Spleen (tissue), 11 donors: ENCODE data around the gene IFITM10. TPM values are rescaled to one million over a fixed set of nuclear protein-coding genes. Genes with fewer than 3 reads are reported as not detected.

ENCODE experiments used
- DNase-seq: peaks from one replicate; pipeline ENCODE4 v3.0.0-alpha.2; 2020
- H3K27ac ChIP-seq, 8 donors: fragments of 200-600 bp; sonication (generic) in 7 of 8; 1 replicate in 4 of 8; 2 replicates in 4 of 8; pipeline versions ENCODE4 v1.5.0 to v1.8.0; 2016 to 2021; ENCODE audit warnings: inconsistent platforms in 4 of 8, mild to moderate bottlenecking in 4 of 8, moderate library complexity in 1 of 8
- H3K27me3 ChIP-seq, 7 donors: fragments of 200-600 bp; sonication (generic) in 6 of 7; replicated peaks in 1 of 7; 1 replicate in 4 of 7; 2 replicates in 3 of 7; pipeline versions ENCODE4 v1.5.0 to v1.8.0; 2016 to 2021; ENCODE audit warnings: inconsistent platforms in 3 of 7, mild to moderate bottlenecking in 1 of 7
- H3K36me3 ChIP-seq, 6 donors: fragments of 200-600 bp; sonication (generic) in 5 of 6; 1 replicate in 4 of 6; 2 replicates in 2 of 6; pipeline versions ENCODE4 v1.5.0 to v1.8.0; 2016 to 2021; ENCODE audit warnings: inconsistent platforms in 2 of 6
- H3K4me1 ChIP-seq, 6 donors: fragments of 200-600 bp; sonication (generic) in 5 of 6; 1 replicate in 3 of 6; 2 replicates in 3 of 6; pipeline versions ENCODE4 v1.5.0 to v1.8.0; 2016 to 2021; ENCODE audit warnings: inconsistent platforms in 3 of 6
- H3K4me3 ChIP-seq, 8 donors: fragments of 200-600 bp; sonication (generic) in 7 of 8; 1 replicate in 4 of 8; 2 replicates in 4 of 8; pipeline versions ENCODE4 v1.5.0 to v1.8.0; 2016 to 2021; ENCODE audit warnings: inconsistent platforms in 4 of 8, mild to moderate bottlenecking in 4 of 8, moderate library complexity in 2 of 8
- H3K9me3 ChIP-seq, 8 donors: fragments of 200-600 bp; sonication (generic) in 7 of 8; 1 replicate in 4 of 8; 2 replicates in 4 of 8; pipeline versions ENCODE4 v1.5.0 to v1.8.0; 2016 to 2021; ENCODE audit warnings: inconsistent platforms in 4 of 8
- CTCF ChIP-seq, 11 experiments: fragments of 200-600 bp in 7 of 11; fragments of 450-650 bp in 4 of 11; sonication (generic) in 4 of 11; IDR thresholded peaks in 8 of 11; conservative IDR thresholded peaks in 3 of 11; 1 replicate in 7 of 11; 2 replicates in 4 of 11; pipeline versions ENCODE4 v1.4.0 to v1.8.0; 2016 to 2021; ENCODE audit warnings: antibody characterized with exemption in 11 of 11, inconsistent platforms in 4 of 11, mild to moderate bottlenecking in 1 of 11
- POLR2A ChIP-seq, 3 donors: fragments of 450-650 bp; IDR thresholded peaks; one replicate each; pipeline ENCODE4 v1.5.1; 2017; ENCODE audit warnings: antibody characterized with exemption in 3 of 3, mild to moderate bottlenecking in 1 of 3
- POLR2AphosphoS5 ChIP-seq, 3 donors: sonication (generic); formaldehyde crosslinking; IDR thresholded peaks; one replicate each; pipeline ENCODE4 v1.5.1; 2017; ENCODE audit warnings: antibody characterized with exemption in 3 of 3
- WGBS, 5 donors: extraction: QIAGEN DNeasy Blood & Tissue Kit in 3 of 5; methylation state at CpG; one replicate each; pipeline versions ENCODE4 v1.1.5 to v1.1.7; 2013 to 2018; 5-methylcytosine and 5-hydroxymethylcytosine counted together
- intact Hi-C: fragments of 100-400 bp; cut with DNase I; formaldehyde crosslinking; loops from one replicate; pipeline ENCODE4 v1.15.0; 2023; ENCODE audit warnings: low total_unique reads
- polyA plus RNA-seq, 3 donors: library from polyadenylated mRNA; stranded (reverse); fragments of 200-250 nt; gene quantifications; one replicate each; pipeline ENCODE4 v1.2.1, GENCODE V29; 2013
- total RNA-seq, 7 donors: library from RNA; depleted of rRNA in 3 of 7; stranded (reverse); fragments of >200 nt in 3 of 7; fragmentation: NEBNext Ultra II Directional in 4 of 7; extraction: Animal tissue kit (Norgen Biotek cat#: 25700) in 4 of 7; gene quantifications; one replicate each; pipeline versions ENCODE4 v1.1.0 to v1.2.1, GENCODE V29; 2016 to 2021
- donor health status: healthy with polysubstance abuse.
- donor health status: DM: no; HTN: no; CAD: no; lungs with moderate emphysema.
- donor health status: DM: no; HTN: no; CAD: no.
- donor health status: Bipolar disorder and iron deficiency.
- donor health status: healthy.
- donor health status: DM: no; HTN: no; CAD: no.
- donor health status: DM: yes; HTN: yes; CAD: no.

IFITM10 gene
- total and polyA plus RNA-seq, 10 donors = 0.80 to 41.6 (median 7.3) TPM

- peak overlapping the region in 6 of 8 donors; percentile 51 to 99 (median 78) for H3K27ac ChIP-seq
- 78 to 86% (median 80%) methylated on average over 17 to 21 of the region's 21 CpGs for WGBS, 5 donors
- intact Hi-C loops = no loop called here
- no peak for DNase-seq
- H3K4me1 ChIP-seq = peaks cover 24 to 84% (median 69%) of the 10 kb centered on the region in 6 donors
- peak overlapping the region; percentile 39 to 77 (median 50) for H3K4me3 ChIP-seq
- TF ChIP-seq POLR2A (IDR thresholded peaks at IDR 0.05) = no peak
- no peak for TF ChIP-seq CTCF (IDR thresholded peaks at IDR 0.05 in 8 of 11, conservative IDR thresholded peaks at IDR 0.05 in 3 of 11)
- TF ChIP-seq POLR2AphosphoS5 (IDR thresholded peaks at IDR 0.05) = no peak
- no peaks in the 10 kb centered on the region for H3K9me3 ChIP-seq
- peaks cover 0 to 36% (median 12%) of the 10 kb centered on the region in 7 donors for H3K27me3 ChIP-seq
- H3K36me3 ChIP-seq = peaks cover 0 to 30% (median 1%) of the 10 kb centered on the region in 6 donors
Observed at GRCh38 chr11:1746956-1747752, 3.2 kb downstream of the IFITM10 start.

DNA sequence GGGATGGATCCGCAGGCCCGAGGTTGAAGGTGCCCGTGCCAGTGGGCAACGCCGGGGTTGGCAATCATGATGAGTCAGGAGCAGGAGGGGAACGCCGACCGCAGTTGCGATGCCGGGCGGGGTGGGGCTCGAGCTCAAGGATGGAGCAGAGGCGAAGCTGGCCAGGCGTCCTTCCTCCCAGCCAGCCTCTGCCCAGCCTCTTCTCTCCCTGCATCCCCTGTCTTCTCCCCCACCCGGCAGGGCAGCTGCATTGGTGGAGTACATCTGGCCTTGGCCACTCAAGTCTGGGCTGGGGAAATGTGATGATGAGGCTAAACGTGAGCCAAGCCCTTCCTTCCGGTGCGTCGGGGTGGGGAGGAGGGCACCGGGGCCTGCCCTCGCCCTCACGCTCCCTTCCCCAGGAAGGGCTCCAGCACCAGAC is 3.9 kb downstream of the IFITM10 start:
- H3K9me3 ChIP-seq = no peaks in the 10 kb centered on the region
- peak overlapping the region in 6 of 8 donors; percentile 10 to 77 (median 52) for H3K4me3 ChIP-seq
- H3K36me3 ChIP-seq = peaks cover 0 to 24% (median 0%) of the 10 kb centered on the region in 6 donors
- TF ChIP-seq POLR2A (IDR thresholded peaks at IDR 0.05) (no peak), POLR2AphosphoS5 (IDR thresholded peaks at IDR 0.05) (peak; percentile 89 to 91 (median 91))
- DNase-seq = peak; percentile 89
- H3K27ac ChIP-seq = peak overlapping the region in 7 of 8 donors; percentile 5 to 99 (median 74)
- H3K4me1 ChIP-seq = peaks cover 17 to 78% (median 63%) of the 10 kb centered on the region in 6 donors
- intact Hi-C loops = no loop called here
- H3K27me3 ChIP-seq = peaks cover 0 to 36% (median 12%) of the 10 kb centered on the region in 7 donors
- WGBS, 5 donors = 55 to 86% (median 69%) methylated on average over 11 to 22 of the region's 22 CpGs

- peak overlapping the region in 1 of 8 donors; percentile 81 for H3K27ac ChIP-seq
- TF ChIP-seq POLR2AphosphoS5 (IDR thresholded peaks at IDR 0.05) (no peak), CTCF (IDR thresholded peaks at IDR 0.05 in 8 of 11, conservative IDR thresholded peaks at IDR 0.05 in 3 of 11) (no peak), POLR2A (IDR thresholded peaks at IDR 0.05) (no peak)
- peak overlapping the region in 3 of 8 donors; percentile 2 to 77 (median 11) for H3K4me3 ChIP-seq
- no peak for DNase-seq
- H3K27me3 ChIP-seq = peaks cover 0 to 31% (median 12%) of the 10 kb centered on the region in 7 donors
- no peaks in the 10 kb centered on the region for H3K9me3 ChIP-seq
- 82 to 93% (median 89%) methylated on average over 14 of the region's 14 CpGs for WGBS, 5 donors
- H3K4me1 ChIP-seq = peaks cover 11 to 71% (median 56%) of the 10 kb centered on the region in 6 donors
- H3K36me3 ChIP-seq = peaks cover 0 to 18% (median 0%) of the 10 kb centered on the region in 6 donors
- intact Hi-C loops = no loop called here
Observed at GRCh38 chr11:1745701-1746320, 4.6 kb downstream of the IFITM10 start.

- DNase-seq = peak; percentile 80
- Histone ChIP-seq H3K36me3 (peaks cover 0 to 18% (median 0%) of the 10 kb centered on the region in 6 donors), H3K4me3 (peak overlapping the region in 1 of 8 donors; percentile 77), H3K9me3 (no peaks in the 10 kb centered on the region), H3K27ac (peak overlapping the region in 5 of 8 donors; percentile 8 to 55 (median 41)), H3K27me3 (peaks cover 0 to 24% (median 12%) of the 10 kb centered on the region in 7 donors), H3K4me1 (peaks cover 10 to 64% (median 51%) of the 10 kb centered on the region in 6 donors)
- TF ChIP-seq POLR2A (IDR thresholded peaks at IDR 0.05) (no peak), POLR2AphosphoS5 (IDR thresholded peaks at IDR 0.05) (peak; percentile 17 to 81 (median 77)), CTCF (IDR thresholded peaks at IDR 0.05 in 8 of 11, conservative IDR thresholded peaks at IDR 0.05 in 3 of 11) (no peak)
- 70 to 81% (median 77%) methylated on average over 8 to 18 of the region's 18 CpGs for WGBS, 5 donors
- intact Hi-C loops = no loop called here
Observed at GRCh38 chr11:1744891-1745700, 5.3 kb downstream of the IFITM10 start.
